Measurements from ENCODE around the gene LRP5.

DNA sequence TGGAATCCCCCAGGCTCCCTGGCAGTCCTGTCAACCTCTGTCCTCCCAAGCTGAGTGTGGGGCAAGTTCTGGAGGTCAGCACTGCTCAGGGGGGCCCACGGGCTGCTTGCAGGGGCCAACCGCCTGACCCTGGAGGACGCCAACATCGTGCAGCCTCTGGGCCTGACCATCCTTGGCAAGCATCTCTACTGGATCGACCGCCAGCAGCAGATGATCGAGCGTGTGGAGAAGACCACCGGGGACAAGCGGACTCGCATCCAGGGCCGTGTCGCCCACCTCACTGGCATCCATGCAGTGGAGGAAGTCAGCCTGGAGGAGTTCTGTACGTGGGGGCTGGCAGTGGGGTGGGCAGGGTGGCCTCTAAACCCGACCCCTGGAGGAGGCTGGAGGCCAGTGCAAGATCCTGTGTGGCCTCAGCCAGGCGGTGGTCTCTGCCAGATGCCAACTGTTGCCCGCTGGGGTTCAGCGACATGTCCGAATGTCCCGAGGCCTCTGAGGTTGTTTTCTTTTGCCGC is 113.5 kb downstream of the LRP5 start:
- TF ChIP-seq, protein P1, sequence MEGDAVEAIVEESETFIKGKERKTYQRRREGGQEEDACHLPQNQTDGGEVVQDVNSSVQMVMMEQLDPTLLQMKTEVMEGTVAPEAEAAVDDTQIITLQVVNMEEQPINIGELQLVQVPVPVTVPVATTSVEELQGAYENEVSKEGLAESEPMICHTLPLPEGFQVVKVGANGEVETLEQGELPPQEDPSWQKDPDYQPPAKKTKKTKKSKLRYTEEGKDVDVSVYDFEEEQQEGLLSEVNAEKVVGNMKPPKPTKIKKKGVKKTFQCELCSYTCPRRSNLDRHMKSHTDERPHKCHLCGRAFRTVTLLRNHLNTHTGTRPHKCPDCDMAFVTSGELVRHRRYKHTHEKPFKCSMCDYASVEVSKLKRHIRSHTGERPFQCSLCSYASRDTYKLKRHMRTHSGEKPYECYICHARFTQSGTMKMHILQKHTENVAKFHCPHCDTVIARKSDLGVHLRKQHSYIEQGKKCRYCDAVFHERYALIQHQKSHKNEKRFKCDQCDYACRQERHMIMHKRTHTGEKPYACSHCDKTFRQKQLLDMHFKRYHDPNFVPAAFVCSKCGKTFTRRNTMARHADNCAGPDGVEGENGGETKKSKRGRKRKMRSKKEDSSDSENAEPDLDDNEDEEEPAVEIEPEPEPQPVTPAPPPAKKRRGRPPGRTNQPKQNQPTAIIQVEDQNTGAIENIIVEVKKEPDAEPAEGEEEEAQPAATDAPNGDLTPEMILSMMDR (IDR thresholded peaks at IDR 0.05) = no peak
- TF ChIP-seq POLR2AphosphoS5 (IDR thresholded peaks at IDR 0.05) (no peak), POLR2A (IDR thresholded peaks at IDR 0.05) (no peak)
